NCI-H128 (cell line): ENCODE measurements around the gene TRERF1.

ENCODE experiments used
- DNase-seq: peaks from one replicate; lab custom pipeline; 2025; ENCODE audit not compliant: unreplicated experiment; lab: John Stamatoyannopoulos, UW

The TRERF1 gene

DNA sequence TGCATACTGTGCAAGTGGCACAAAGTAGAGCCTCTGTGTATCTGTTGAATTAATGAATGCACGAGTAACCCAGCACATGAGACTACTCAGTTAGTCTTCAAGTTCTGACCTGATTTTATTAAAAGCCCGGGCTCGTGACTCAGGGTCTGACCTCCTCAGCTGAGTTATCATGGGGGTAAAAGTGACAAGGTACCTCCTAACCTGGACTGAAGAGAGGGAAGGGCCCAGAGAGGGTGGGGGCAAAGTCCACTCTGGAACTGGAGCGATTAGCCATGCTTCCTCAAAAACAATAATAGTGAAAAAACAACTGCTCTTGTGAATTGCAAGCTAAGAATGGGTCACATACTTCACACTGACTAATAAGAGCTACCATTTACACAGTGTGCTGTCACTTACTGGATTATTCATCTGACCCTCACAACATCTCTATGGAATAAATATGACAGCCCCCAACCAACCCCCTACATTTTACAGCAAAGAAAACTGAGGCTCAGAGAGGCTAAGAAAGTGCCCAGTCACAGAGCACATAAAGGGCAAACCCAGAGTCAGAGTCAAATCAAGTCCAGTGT, 26.7 kb downstream of the TRERF1 start:
- DNase-seq, result no peak

DNA sequence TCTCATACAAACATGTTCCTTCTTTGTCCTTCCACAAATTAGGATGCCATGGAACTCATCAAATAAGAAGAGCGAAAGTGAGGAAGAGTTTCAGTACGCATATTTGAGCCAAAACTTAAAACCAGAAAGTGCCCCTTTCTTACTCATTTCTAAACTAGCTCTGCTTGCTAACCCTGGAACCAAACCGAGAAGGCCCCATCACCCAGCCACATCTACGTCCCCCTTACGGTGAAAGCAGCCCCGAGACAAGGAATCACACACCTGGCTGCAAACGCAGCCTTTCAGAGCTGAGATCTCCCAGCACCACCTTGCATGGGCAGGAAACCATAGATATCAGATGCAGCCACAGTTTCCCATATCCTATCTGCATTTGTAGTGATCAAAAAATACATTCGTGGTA, 28.5 kb downstream of the TRERF1 start:
- DNase-seq, result no peak

DNA sequence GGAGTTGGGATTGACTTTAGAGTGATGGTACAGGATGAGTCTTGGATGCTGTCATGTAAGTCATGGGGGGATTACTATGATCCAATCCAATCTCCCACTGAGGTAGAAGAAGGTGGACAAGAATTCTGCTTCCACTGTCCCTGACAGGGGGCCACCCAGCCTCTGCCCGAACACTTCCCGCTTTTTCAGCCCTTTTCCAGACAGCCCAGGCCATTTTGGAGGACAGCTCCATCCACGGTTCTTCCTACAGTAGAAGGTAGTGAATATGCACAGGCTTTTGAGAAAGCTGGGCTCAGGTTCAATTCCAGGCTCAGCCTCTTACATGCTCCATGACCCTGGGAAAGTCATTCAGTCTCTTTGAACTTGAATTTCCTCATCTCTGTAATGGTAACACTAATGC, 31.0 kb downstream of the TRERF1 start:
- no peak for DNase-seq

DNA sequence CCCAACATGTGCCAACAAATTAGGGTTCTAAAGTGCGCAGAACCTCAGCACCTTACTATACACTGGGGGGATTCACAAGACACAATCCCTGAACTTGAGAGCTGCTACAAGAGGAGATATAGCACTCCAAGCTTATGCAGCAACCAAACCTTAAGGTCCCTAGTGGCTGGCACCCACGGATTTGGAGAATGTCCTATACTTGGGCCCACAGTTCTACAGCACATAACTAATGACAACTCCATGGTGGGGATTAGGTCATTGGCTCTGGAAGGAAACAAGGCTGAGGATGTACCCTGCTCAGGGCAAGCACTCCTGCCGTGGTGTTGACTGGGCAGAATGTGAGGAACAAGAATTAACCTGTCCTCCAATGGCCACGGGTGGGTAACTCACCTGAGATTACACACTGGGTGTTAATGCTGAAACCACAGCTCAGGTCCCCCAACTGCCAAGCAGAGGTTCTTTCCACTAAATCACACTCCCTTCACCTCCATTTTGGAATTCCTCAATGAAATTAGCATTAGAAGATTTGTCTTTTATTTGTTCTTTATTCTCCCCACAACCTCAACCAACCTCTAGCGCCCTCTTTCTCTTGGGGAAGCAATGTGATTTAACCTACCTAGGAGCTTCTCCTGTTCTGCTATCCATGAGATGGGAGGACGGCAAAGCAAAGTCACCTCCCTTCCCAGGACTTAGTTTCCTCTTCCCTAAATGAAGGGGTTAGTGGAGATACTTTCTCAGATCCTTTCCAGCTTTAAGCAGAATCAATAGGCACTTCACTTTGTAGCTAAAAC, 32.0 kb downstream of the TRERF1 start:
- no peak for DNase-seq

DNA sequence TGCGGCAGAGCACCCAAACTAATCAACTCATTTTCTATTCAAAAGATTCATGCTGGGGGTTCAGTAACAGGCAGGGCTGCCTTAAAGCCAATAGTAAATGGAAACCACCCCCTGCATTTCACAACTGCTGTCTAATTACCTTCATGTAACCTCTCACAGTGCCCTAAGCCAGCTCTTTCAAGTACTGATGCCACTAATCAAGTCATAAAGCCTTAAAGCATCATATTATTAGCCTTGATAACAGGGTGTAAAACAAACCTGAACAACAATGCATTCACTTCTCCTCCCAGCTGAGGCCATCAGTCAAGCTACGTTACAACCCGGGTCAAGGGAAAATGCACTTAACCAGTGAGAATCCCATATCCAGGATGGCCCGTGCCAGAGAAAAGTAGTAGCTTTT, 33.0 kb downstream of the TRERF1 start:
- DNase-seq, result no peak

DNA sequence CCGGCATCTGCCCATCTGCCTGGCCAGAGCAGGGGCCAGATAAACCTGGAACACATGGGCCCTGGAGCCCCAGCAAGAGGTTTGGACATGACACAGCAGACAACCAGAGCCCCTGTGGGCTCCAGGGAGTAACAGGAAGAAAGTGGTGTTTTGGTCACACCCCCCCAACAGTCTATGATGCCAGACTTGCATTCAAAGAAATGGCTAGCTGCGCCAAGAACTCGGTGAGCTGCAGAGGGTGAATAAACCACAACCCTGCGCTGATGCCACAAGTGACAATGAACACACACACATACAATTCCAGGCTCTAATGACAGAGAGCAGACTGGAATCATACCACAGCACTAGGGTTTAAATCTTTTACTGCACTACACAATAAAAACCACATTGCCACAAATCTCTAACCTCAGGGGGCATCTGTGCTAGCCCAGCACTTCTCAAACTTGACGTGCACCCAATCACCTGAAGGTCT, 34.0 kb downstream of the TRERF1 start:
- DNase-seq, result no peak

DNA sequence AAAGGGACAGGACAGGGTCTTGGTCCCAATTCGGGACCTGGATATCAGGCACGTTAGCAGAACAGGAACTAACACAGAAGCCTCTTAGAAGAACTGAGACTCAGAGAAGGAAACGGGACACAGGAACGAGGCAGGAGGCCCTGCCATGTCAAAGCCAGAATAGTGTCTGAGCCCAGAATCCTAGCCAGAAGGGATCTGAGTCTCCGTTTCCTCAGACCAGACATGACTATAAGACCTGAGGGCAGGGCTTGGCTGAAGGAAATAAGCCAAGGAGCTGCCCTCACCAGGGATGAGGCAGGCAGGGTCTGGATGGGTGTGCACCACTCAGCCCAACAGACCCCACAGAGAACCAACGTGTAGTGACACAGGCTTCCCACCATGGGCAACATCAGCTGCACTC, 40.3 kb downstream of the TRERF1 start:
- no peak for DNase-seq

DNA sequence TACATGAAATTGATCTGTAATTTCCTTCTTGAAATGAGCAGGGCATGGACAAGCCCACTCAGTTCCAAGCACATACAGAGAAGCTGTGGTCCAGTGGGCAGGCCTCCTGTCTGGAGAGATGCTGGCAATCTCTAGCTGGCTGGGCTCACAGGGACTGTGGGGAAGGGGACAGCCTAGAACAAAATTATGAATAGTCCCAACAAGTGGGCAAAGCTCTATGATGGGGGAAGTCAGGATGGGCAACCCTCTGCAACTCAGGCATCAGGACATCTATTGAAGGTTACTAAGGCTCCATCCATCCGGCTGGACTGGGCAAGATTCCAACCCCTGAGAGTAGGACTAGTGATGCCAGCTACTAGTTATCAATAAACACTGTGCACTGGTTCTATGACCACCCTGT, 40.9 kb downstream of the TRERF1 start:
- DNase-seq, result no peak

DNA sequence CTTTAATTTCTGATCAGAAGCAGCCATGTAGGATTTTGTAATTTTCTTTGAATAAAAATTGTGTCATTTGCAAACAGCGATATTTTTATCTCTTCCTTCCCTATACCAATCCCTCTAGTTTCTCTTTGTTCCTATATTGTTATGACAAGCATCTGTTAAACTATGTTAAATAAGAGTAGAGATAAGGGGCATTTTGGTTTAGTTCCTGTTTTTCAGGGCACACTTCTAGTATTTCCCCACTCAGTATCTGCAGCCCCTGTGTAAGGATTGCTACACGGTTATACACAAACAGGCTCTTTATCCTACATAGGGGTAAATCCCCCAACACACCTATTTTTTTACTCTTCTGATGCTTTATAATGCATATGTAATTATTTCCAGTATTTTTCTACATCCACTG, 42.1 kb downstream of the TRERF1 start:
- DNase-seq, result no peak

DNA sequence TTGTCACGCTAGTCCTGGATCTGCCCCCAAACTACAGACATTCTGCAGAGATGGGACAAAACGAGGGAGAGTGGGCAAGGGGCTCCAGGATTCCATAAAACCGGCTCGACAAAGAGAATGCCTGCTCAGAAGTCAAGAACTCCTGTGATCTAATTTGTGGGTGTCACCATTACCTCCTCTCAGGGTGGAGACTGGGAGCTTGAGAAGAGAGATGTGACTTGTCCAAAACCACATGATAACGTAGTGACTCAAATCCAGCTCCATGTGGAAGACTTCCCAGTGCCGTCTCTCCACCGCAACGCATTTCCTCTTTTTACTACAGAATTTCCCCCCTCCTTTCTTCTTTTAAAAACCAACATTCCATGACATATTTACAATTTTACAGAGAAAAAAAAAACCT, 44.3 kb downstream of the TRERF1 start:
- DNase-seq, result no peak

DNA sequence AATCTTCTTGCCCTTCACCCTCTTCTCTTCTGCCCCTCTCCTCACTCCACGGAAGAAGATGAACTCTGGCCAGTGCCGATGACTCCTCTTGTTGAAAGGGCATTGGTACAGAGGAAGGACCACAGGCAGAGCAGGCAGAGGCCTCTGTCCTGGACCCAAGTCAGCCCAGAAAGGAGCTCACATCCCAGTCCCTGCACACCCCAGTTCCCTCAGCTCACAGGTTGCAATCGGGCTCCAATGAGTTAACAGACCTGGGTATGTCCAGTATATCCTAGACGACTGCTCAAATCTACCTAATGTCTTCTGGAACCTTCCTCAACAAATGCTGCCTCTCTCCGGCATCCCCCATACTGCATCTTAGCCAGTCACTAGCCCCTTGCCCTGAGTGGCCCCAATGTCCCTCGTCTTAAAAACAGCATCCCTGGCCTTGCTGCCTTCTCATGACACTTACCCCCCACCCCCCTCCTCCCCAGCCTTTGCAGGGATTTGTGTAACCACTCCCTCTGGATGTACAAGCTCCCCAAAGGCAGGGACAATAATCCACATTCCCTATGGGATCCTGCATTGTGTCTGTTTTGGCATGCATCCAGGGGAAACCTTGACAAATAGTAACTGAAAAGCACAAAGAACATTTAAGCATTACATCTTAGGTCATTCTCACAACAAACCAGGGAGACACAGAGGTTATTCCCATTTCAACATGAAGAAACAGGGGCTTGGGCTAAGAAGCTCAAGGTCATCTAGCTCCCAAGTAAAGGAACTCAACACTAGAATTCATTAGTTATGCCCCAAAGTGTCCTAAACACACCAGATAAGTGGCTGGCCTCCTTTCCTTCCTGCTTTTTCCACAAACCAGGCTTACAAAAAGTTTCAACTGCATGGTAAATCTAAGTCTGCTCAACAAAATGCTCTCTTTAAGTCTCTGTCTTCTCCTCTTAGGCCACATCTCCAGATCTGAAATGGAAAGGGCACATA, 45.1 kb downstream of the TRERF1 start:
- DNase-seq, result peak; percentile 18

DNA sequence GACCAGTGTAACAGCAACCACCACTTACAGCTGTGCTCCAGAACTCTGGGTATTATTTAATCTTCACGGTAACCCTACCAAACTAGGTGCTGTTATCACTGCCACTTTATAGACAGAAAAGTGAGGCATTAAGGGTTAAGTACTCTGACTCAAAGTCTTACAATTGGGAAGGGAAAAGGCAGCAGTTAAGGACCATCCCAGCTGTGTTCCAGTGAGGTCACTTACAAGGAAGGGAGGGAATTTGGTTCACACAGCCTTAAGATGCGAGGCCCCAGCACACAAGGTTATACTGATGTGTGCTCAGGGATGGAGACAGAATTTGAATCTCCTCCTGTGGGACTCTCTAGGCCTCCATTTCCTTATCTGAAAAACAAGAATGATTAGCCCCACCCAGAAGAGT, 46.7 kb downstream of the TRERF1 start:
- DNase-seq, result no peak

DNA sequence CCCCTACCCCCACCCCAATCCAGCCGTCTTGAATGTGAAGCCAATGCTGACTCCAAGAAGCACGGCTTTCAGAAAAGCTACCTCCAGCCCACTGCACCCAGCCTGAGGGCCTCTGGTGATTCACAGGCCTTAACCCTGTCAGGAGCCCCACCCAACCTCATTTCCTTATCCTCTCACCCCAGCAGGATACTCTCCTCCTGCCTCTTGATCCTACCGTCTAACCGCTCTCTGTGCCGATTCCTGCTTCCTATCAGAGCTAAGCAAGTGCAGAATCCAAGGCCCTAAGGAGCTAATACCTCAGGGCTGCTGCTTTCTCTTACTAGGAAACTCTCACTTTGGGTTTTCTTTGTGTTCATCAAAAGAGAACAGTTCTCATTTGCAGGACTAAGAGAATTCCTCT, 47.2 kb downstream of the TRERF1 start:
- no peak for DNase-seq

DNA sequence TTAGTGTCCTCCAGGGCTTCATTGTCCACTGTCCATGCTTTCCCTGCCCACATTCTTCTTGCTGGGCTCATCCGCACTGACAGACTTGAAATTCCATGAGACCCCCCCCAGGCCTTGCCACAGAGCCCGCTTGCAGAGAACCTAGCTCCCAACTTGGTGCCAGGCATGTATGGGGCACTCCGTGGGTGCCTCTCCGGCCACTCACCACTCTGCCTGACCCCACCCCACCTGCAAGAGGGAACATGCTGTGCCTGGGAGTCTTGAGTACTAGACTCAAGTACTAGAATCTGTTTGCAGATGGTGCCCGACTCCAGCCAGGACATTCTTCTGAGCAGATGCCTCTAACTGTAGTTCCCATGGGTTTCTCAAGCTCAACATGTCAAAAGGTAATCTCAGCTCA, 47.9 kb downstream of the TRERF1 start:
- no peak for DNase-seq

DNA sequence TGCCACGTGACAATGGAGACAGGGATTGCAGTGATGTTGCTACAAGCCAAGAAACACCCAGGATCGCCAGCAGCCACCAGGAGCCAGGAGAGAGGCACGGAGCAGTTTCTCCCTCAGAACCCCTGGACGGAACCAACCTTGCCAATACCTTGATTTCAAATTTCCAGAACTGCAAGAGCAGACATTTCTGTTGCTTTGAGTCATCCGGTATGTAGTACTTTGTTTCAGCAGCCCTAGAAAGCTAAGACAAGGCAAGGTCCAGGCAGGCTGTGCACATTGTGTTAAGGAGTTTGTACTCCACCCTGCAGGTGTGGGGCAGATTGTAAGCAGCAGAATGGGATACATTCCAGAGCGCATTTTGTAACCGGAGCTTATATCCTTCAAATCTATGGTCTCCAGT, 48.3 kb downstream of the TRERF1 start:
- DNase-seq, result no peak

DNA sequence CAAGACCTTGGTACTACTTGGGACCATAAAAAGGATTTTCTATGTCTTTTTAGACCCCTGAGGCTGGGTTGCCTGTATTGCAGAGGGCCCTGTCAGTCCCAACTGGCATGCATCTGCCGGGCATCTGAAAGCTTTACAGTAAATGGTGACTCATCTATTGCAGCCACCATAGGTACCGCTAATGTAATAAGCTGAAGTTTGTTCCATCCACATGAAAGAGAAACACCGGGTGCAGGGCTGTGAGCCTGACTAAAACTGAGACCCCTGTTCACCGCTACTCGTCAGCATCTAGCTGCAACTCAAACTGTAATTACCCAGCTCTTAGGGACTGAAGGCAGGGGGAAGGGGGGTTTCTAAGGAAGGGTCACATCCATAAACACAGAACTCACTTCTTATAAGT, 49.5 kb downstream of the TRERF1 start:
- DNase-seq, result no peak

DNA sequence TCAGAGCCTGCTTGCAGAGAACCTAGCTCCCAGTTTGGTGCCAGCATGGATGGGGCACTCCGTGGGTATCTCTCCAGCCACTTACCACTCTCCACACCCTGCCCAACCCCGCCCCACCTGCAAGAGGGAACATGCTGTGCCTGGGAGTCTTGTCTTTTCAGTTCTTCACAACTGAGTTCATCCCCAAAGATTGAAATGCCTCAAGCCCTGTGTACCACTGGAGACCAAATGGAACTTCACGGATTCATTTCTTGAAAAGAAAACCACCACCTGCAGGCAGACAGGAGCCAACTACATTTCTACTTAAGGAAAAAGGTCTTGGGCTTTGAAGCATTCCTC, 50.1 kb downstream of the TRERF1 start:
- DNase-seq, result no peak

DNA sequence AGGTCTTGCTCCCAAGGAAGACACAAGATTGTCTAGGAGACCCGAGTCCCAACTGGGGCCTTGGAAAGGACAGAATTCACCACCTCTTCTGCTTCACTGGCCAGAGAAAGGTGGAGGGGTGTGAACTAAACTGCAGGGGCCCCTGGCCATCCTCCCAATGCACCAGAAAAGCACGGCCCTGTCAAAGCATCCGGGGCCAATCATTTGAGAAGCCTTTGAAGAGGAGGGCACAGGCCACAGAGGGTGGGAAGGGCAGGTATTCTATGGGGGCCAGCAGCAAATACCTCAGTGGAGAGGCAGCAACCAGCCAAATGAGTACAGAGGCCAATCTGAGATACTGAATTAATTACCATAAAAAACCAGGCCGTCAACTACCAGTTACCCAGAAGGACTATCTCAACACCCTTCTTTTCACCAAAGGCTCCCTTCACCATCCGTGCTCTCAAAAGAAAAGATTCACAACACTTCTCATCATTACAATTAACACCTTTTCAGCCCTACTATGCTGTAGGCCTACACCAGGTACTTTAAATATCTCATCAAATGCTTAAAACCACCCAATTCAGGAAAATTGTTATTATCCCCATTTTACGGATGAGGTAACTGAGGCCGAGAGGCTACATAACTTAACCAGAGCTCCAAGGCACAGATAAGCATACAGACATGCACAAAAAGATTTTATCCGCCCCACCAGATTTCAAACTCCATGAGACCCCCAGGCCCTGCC, 50.7 kb downstream of the TRERF1 start:
- DNase-seq, result no peak

DNA sequence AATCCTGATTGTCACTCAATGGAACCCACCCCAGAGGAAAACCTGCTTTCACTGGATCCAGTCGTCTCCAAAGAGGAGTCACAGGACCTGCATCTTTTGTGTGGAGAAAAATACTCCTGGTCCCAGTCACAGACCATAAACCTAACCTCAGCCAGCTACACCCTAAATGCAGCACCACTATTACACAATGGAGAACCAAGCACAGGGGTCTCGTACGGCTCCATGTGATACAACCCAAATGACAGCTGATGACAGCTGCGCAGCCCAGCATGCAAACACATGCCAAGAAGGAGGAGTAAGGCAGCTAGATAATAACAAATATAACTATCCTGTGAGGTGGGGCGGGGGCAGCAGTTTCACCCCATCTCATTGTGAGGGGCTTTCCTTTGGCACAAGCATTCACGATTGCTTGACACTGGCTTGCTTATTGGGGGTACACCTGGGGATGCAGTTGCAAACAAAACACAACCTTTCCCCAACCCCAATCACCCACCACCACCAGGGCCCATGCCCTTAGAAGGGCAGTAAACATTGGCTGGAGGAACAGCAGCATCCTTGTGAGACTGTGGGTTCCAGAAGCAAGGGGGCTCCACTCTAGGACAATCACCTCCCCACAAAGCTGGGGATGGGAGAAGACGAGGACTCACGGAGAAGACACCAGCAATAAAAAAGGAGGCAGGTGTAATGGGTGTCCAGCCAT, 51.5 kb downstream of the TRERF1 start:
- no peak for DNase-seq

DNA sequence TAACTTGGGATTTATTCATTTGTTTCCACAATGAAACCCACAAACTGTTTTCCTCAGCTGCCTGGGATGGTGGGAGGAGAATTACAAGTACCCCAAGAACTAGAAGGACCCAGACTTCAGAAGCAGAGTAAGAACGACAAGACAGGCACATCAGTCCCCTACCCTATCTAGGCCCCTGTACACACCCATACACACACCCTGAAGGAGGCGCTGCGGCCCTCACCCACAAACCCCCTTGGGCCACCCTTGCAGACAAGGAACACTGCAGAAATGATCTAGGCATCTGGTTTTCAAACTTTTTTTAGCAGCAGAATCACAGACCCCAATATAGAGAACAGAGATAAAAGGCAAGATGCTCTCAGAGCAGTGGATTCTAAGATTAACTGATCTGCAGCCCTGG, 55.0 kb downstream of the TRERF1 start:
- no peak for DNase-seq
